RWPE2 (cell line): Measurements from ENCODE around the gene PLPPR1.

ENCODE experiments used
- ATAC-seq: fragments of 200-7000 bp; cut with Tn5 transposase; 3 replicates; pipeline ENCODE4 v1.9.1; 2021; ENCODE audit warnings: low read depth
- DNase-seq: peaks from one replicate; pipeline ENCODE4 v3.0.0-alpha.2; 2020; ENCODE audit warnings: low spot score
- H3K27ac ChIP-seq: fragments of 450-650 bp; 2 replicates; pipeline ENCODE4 v1.5.1; 2017; ENCODE audit warnings: mild to moderate bottlenecking; ENCODE audit not compliant: poor library complexity, severe bottlenecking
- H3K27me3 ChIP-seq: fragments of 250-450 bp; sonication (Bioruptor Pico); 2 replicates; pipeline ENCODE4 v1.5.1; 2021; ENCODE audit warnings: mild to moderate bottlenecking, moderate library complexity; ENCODE audit not compliant: insufficient read depth, poor library complexity, severe bottlenecking
- H3K36me3 ChIP-seq: fragments of 250-450 bp; sonication (Bioruptor Pico); 2 replicates; pipeline ENCODE4 v1.5.1; 2020; ENCODE audit warnings: low read depth, mild to moderate bottlenecking, moderate library complexity
- H3K4me1 ChIP-seq: fragments of 250-450 bp; sonication (Bioruptor Pico); 2 replicates; pipeline ENCODE4 v1.5.1; 2021; ENCODE audit warnings: mild to moderate bottlenecking, moderate library complexity; ENCODE audit not compliant: insufficient read depth, poor library complexity, severe bottlenecking
- H3K4me3 ChIP-seq: fragments of 250-450 bp; sonication (Bioruptor Pico); 2 replicates; pipeline ENCODE4 v1.5.1; 2021; ENCODE audit warnings: mild to moderate bottlenecking, moderate library complexity; ENCODE audit not compliant: severe bottlenecking
- H3K9me3 ChIP-seq: fragments of 250-450 bp; sonication (Bioruptor Pico); 2 replicates; pipeline ENCODE4 v1.5.1; 2021; ENCODE audit warnings: mild to moderate bottlenecking, moderate library complexity; ENCODE audit not compliant: severe bottlenecking
- CTCF ChIP-seq: fragments of 450-650 bp; IDR thresholded peaks from one replicate; pipeline ENCODE4 v1.5.1; 2017; ENCODE audit warnings: mild to moderate bottlenecking, moderate library complexity; ENCODE audit not compliant: poor library complexity, severe bottlenecking

PLPPR1 gene

DNA sequence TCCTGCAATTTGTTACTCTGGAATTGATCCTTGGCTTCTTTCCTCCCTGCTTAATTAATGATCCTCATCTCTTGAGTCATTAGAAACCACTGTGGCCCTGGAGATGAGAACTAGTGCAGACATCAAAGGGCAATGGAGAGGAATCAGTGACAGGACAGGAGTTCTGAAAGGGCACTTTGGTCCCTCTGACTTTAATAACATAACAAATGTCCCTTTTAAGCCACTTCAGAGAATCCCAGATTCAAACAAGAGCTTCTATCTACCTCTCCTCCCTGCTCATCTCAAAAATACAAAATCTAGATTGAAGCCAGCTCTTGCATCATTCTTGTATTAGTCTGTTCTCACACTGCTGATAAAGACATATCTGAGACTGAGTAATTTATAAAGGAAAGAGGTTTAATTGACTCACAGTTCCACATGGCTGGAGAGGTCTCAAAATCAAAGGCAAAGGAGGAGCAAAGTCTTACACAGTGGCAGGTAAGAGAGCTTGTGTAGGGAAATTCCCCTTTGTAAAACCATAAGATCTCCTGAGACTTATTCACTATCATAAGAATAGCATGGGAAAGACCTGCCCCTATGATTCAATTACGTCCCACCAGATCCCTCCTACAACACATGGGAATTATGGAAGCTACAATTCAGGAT lies 139.1 kb downstream of the PLPPR1 start:
- no peak for TF ChIP-seq CTCF
- Histone ChIP-seq H3K36me3 (no peaks in the 10 kb centered on the region), H3K27ac (no peak overlapping the region), H3K27me3 (no peaks in the 10 kb centered on the region), H3K4me1 (no peaks in the 10 kb centered on the region), H3K4me3 (no peak overlapping the region), H3K9me3 (no peaks in the 10 kb centered on the region)
- ATAC-seq (no peak), DNase-seq (no peak)

DNA sequence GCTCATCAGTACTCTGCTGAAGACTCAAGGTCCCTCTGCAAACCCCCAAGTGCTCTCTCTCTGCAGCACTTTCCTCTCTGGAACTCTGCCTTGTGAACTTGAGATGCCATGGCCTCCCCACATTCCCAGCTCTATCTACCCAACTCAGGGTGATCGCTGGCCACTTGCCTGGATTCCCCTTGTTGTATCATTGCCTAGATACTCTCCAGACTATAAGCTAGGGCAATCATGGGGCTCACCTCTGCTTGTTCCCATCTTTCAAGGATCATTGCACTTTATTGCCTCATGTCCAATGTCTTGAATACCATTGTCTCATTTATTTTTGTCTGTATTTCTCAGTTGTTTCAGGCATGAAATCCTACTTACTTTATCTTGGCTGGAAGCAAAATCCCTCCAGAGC lies 144.1 kb downstream of the PLPPR1 start:
- Histone ChIP-seq H3K4me1 (no peaks in the 10 kb centered on the region), H3K9me3 (no peaks in the 10 kb centered on the region), H3K4me3 (no peak overlapping the region), H3K27me3 (no peaks in the 10 kb centered on the region), H3K27ac (no peak overlapping the region), H3K36me3 (no peaks in the 10 kb centered on the region)
- ATAC-seq (no peak), DNase-seq (no peak)
- no peak for TF ChIP-seq CTCF

GRCh38 chr9:101173907-101174306 lies 145.4 kb downstream of the PLPPR1 start:
- Histone ChIP-seq H3K9me3 (no peaks in the 10 kb centered on the region), H3K27me3 (no peaks in the 10 kb centered on the region), H3K4me1 (no peaks in the 10 kb centered on the region), H3K36me3 (no peaks in the 10 kb centered on the region), H3K4me3 (no peak overlapping the region), H3K27ac (no peak overlapping the region)
- no peak for ATAC-seq
- no peak for TF ChIP-seq CTCF
- no peak for DNase-seq

- Histone ChIP-seq H3K27ac (no peak overlapping the region), H3K36me3 (no peaks in the 10 kb centered on the region), H3K9me3 (no peaks in the 10 kb centered on the region), H3K4me1 (no peaks in the 10 kb centered on the region), H3K27me3 (no peaks in the 10 kb centered on the region), H3K4me3 (no peak overlapping the region)
- DNase-seq (no peak), ATAC-seq (no peak)
- TF ChIP-seq CTCF = no peak
Observed at GRCh38 chr9:101176384-101176783, 147.9 kb downstream of the PLPPR1 start.

DNA sequence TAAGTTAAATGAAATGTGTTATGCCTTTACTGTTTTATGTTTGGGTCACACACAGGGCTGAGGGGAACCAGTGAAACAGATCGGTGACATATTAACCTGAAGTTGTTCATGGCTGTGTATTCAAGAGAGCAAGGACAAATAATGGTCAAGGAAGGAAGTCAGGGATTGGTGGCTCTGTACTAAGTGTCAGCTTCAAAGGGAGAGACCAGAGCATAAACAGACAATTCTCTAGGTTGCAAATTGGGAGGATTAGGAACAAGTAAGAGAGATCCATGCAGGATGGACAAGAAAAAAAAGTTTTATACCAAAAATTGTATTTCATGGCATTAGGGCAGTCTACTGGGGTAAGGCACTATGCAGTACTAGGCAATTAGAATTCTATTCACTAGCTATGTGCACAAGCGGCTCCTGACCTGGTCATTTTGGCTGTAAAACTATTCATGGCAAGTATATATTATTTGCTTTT lies 156.3 kb downstream of the PLPPR1 start:
- Histone ChIP-seq H3K36me3 (no peaks in the 10 kb centered on the region), H3K4me3 (no peak overlapping the region), H3K4me1 (no peaks in the 10 kb centered on the region), H3K27ac (no peak overlapping the region), H3K9me3 (no peaks in the 10 kb centered on the region), H3K27me3 (peaks cover 4% of the 10 kb centered on the region)
- no peak for TF ChIP-seq CTCF
- DNase-seq (no peak), ATAC-seq (no peak)
